NCI-H748 (cell line): ENCODE results near the gene PKN2.
"Not testable (repeated sequence)": the region's sequence is repeated elsewhere in the genome, so short reads cannot be mapped to it uniquely, and the experiment has no call there.

Source experiments
- DNase-seq: peaks from one replicate; lab custom pipeline; 2025; ENCODE audit not compliant: unreplicated experiment; lab: John Stamatoyannopoulos, UW

PKN2 gene

GRCh38 chr1:88876573-88877365 is 192.7 kb downstream of the PKN2 start:
- no peak for DNase-seq

GRCh38 chr1:88877382-88877825 is 193.3 kb downstream of the PKN2 start:
- peak; percentile 10 for DNase-seq

GRCh38 chr1:88877911-88878310 is 193.8 kb downstream of the PKN2 start:
- DNase-seq, result no peak

GRCh38 chr1:88878731-88879130 is 194.7 kb downstream of the PKN2 start:
- no peak for DNase-seq

- not testable (repeated sequence) for DNase-seq
Observed at GRCh38 chr1:88880717-88881116, 196.6 kb downstream of the PKN2 start.

- DNase-seq, result no peak
Observed at GRCh38 chr1:88883156-88883555, 199.1 kb downstream of the PKN2 start.
